GM18858 (cell line): Measurements from ENCODE around the gene PTPN12.

Experiments used
- ATAC-seq: cut with Tn5 transposase; IDR thresholded peaks from one replicate; pipeline ENCODE4 v1.9.1; 2021; ENCODE audit not compliant: unreplicated experiment

The PTPN12 gene

GRCh38 chr7:77658928-77659327, 121.8 kb downstream of the PTPN12 start:
- ATAC-seq = no peak

DNA sequence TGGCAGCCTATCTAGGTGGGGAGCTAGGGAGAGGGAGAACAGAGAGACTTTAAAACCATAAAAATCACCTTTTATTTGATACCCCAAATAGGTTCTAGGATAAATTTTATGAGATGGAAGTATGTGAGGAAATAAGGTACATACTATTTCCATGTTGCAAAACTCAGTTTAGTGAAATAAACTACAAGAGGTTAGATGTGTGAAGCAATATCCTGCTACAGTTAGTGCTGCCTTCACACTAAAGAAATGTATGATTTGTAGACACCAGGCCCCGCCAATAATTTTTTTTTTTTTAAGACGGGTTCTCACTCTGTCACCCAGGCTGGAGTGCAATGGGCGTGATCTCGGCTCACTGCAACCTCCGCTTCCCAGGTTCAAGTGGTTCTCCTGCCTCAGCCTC, 124.7 kb downstream of the PTPN12 start:
- ATAC-seq = no peak

DNA sequence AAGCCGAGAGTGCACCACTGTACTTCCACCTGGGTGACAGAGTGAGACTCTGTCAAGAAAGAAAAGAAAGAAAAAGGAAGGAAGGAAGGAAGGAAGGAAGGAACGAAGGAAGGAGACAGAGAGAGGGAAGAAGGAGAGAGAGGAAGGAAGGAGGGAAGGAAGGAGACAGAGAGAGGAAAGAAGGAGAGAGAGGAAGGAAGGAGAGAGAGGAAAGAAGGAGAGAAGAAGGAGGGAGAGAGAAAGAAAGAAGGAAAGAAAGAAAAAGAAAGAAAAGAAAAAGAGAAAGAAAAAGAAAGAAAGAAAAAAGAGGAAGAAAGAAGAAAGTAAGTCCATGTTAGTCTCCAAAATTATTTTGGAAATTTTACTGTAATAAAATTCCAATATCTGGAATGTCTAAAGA, 125.8 kb downstream of the PTPN12 start:
- no peak for ATAC-seq

DNA sequence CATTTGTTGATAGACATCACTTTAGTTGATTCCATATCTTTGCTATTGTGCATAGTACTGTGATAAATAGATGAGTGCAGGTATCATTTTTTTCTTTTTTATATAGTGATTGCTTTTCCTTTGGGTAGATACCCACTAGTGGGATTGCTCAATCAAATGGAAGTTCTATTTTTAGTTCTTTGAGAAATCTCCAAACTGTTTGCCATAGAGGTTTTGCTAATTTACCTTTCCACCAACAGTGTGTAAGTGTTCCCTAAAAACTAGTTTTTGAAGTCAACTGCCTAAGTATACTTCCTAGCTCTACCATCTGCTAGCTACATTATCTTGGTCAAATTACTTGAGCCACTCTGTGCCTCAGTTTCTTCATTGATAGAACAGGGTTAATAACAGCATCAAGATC, 127.6 kb downstream of the PTPN12 start:
- no peak for ATAC-seq

DNA sequence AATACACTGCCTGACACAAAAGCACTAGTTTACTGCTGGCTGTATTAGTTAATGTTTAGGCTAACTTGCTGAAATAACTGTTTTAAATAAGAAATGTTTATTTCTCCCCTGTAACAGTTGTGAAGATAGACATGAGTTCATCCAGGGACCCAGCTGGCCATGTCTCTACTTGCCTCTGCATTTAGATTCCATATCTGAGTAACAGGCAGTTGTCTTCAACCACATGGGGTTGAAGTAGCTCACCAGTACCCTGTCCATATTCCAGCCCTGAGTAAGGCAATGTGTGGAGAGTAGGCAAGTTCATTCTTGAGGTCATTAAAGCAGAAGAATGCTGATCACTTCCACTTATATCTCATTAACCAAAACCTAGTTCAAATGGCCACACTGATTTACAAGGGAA, 128.1 kb downstream of the PTPN12 start:
- ATAC-seq = no peak

- ATAC-seq = no peak
These were observed 130.5 kb downstream of the PTPN12 start for GRCh38 chr7:77667459-77668086.

GRCh38 chr7:77674878-77675277, 137.8 kb downstream of the PTPN12 start:
- ATAC-seq = peak; percentile 78

DNA sequence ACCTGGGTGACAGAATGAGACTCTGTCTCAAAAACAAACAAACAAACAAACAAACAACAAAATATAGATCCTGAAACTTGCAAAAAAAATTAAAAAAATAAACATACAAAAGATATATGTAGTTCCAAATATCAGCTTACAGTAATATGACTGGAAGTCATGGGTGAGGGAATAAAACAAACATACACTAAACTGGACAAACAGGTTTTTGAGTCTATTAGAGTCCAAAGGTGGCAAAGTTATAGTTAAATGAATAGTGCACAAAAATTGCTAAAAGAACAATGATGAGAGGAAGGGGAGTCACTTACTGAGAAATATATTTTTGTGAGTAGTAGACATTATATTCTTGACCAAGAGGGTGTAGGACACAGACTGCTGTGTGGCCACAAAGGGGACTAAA, 142.5 kb downstream of the PTPN12 start:
- no peak for ATAC-seq

DNA sequence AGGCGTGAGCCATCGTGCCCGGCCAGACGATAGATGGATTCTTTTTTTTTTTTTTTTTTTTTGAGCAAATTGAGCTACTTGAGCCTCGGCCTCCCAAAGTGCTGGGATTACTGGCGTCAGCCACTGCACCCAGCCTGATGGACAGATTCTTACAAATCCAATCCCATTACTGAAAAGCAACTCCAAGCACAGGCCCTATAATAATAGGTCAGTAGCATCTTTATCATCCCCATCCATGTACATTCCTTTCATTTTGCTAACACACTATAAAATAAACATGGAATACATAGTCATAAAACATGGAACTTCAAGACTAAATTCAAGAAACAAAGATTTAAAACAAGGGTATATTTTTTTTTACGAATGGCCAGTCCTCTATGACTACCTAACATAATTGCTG, 143.2 kb downstream of the PTPN12 start:
- no peak for ATAC-seq

- ATAC-seq = no peak
These were observed 146.9 kb downstream of the PTPN12 start for GRCh38 chr7:77684030-77684429.

DNA sequence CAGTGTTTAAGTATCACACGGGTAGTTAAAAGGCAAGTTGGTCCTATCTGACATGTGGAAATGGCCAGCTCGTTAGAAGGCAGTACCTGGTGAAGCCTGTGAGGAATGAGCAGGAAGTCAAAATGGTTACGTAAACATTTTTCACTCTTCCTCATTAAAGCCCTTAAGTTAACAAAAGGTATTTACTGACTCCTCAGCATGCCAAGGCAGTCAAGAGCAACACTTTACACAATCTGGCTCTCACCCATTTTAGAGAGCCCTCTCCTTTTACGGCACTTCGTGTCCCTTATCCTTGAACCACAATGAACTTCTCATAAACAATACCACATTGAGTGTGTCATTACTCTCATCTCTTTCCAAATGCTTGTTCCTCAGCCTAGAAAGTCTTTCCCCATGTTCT, 148.1 kb downstream of the PTPN12 start:
- ATAC-seq = no peak

- ATAC-seq = no peak
These were observed 150.1 kb downstream of the PTPN12 start for GRCh38 chr7:77687100-77687746.

DNA sequence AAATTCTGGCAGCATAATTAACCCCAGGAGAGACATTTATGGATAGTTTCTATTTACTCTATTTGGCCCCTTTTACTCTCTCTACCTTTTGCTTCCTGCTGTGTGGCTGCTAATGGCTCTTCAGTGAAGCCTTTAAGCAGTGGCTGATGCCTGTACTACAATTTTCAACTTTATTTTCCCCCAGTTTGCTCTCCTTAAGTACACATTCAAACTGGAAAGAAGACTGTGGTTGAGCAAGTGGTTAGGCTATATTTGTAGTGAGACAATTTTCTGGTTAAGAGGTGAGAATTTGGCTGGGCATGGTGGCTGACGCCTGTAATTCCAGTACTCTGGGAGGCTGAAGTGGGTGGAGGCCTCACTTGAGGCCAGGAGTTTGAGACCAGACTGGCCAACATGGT, 150.7 kb downstream of the PTPN12 start:
- no peak for ATAC-seq
